Left ventricle myocardium inferior (tissue), 1 donor: ENCODE data around the gene EVL. TPM values are rescaled to one million over a fixed set of nuclear protein-coding genes. Genes with fewer than 3 reads are reported as not detected.
A peak's percentile ranks its signal among the peaks of the same experiment; 100 is the strongest.

Experiments
- DNase-seq: peaks from one replicate; pipeline ENCODE4 v3.0.0-alpha.2; 2020
- H3K27ac ChIP-seq: fragments of 200-600 bp; replicated peaks from 2 replicates; pipeline ENCODE4 v1.8.0; 2021
- H3K27me3 ChIP-seq: fragments of 200-600 bp; 2 replicates; pipeline ENCODE4 v1.8.0; 2021; ENCODE audit warnings: low read depth
- H3K36me3 ChIP-seq: fragments of 200-600 bp; 2 replicates; pipeline ENCODE4 v1.8.0; 2021
- H3K4me1 ChIP-seq: fragments of 200-600 bp; 2 replicates; pipeline ENCODE4 v1.8.0; 2021
- H3K4me3 ChIP-seq: fragments of 200-600 bp; 2 replicates; pipeline ENCODE4 v1.8.0; 2021; ENCODE audit warnings: mild to moderate bottlenecking, moderate library complexity
- H3K9me3 ChIP-seq: fragments of 200-600 bp; replicated peaks from 2 replicates; pipeline ENCODE4 v1.8.0; 2021
- CTCF ChIP-seq: fragments of 200-600 bp; IDR thresholded peaks from 2 replicates; pipeline ENCODE4 v1.8.0; 2021; ENCODE audit warnings: antibody characterized with exemption, mild to moderate bottlenecking, borderline replicate concordance
- intact Hi-C: fragments of 100-400 bp; cut with micrococcal nuclease; formaldehyde crosslinking; loops from one replicate; pipeline ENCODE4 v1.11.0; 2022
- total RNA-seq: library from RNA; stranded (reverse); fragmentation: NEBNext Ultra II Directional; extraction: Animal tissue kit (Norgen Biotek cat#: 25700); gene quantifications from one replicate; pipeline ENCODE4 v1.2.1, GENCODE V29; 2021
- donor health status: DM: no; HTN: yes; CAD: no; lungs with severe emphysema.

Gene EVL
- total RNA-seq, 1 donor from 2014 or later = 39.7 TPM

DNA sequence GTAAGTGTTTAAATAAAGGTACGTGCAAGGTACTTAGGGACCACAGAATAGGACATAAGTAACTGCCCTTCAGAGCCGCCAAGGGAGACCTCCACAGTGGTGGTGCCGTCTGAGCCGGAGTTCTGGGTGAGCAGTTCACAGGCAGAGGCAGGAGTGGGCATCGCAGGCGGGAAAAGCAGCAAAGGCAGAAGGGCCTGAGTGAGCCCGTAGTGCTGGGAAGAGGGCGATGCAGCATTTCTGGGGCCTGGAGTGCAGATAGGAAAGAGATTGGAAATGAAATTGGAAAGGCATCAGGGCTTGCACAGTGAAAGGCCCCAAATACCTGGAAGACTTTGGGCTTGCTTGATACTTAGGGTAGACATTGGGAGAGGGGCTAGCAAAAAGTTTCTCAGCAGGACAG is 32.9 kb downstream of the EVL start:
- no peak for DNase-seq
- Histone ChIP-seq H3K4me1 (peaks cover 10% of the 10 kb centered on the region), H3K36me3 (peaks cover 10% of the 10 kb centered on the region), H3K4me3 (no peak overlapping the region), H3K27ac (no peak overlapping the region), H3K9me3 (no peaks in the 10 kb centered on the region), H3K27me3 (no peaks in the 10 kb centered on the region)
- intact Hi-C loops = no loop called here
- no peak for TF ChIP-seq CTCF

GRCh38 chr14:100100032-100100703 is 34.9 kb downstream of the EVL start:
- no peaks in the 10 kb centered on the region for H3K9me3 ChIP-seq
- TF ChIP-seq CTCF = no peak

DNA sequence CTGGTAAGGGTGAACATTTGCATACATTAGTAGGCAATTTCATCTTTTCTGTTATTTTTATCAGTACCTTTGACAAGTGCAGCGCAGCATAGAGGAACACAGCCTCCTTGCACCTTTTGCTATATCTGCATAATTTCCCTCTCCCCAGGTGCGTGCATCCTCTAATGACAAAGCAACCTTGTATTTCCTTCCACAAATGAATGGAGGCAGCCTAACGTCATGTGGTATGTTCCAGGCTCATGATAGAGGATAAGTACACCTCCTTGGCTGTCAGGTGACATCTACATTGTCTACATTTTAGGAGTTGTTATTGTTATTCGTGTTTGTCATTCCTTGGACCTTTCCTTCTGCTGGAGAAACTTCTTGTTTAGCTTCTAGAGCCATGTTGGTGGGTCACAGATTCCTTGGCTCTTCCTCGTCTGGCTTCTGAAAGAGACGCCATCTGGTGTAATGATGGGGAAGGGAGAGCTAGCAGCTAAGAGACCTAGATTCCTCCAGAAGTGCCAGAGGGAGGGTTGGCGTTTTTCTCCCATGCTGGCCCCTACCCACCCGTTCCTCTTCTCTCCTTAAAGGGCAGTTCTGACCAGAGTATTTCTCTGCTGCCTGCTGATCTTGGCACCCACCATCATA is 37.0 kb downstream of the EVL start:
- H3K4me1 ChIP-seq = peaks cover 52% of the 10 kb centered on the region
- no peak for TF ChIP-seq CTCF
- intact Hi-C loops = no loop called here
- no peaks in the 10 kb centered on the region for H3K27me3 ChIP-seq
- DNase-seq = no peak
- H3K27ac ChIP-seq = peak overlapping the region; percentile 78
- peak overlapping the region; percentile 20 for H3K4me3 ChIP-seq
- H3K9me3 ChIP-seq = no peaks in the 10 kb centered on the region
- H3K36me3 ChIP-seq = peaks cover 10% of the 10 kb centered on the region

More at GRCh38 chr14:100100032-100100703, 34.9 kb downstream of the EVL start:
- DNase-seq = no peak
- Histone ChIP-seq H3K4me1 (peaks cover 30% of the 10 kb centered on the region), H3K4me3 (no peak overlapping the region), H3K36me3 (peaks cover 10% of the 10 kb centered on the region), H3K27me3 (no peaks in the 10 kb centered on the region), H3K27ac (no peak overlapping the region)
- intact Hi-C loops = no loop called here

- no peak for TF ChIP-seq CTCF
- Histone ChIP-seq H3K4me3 (peak overlapping the region; percentile 20), H3K36me3 (peaks cover under 1% of the 10 kb centered on the region), H3K4me1 (peaks cover 63% of the 10 kb centered on the region), H3K9me3 (no peaks in the 10 kb centered on the region), H3K27ac (peak overlapping the region; percentile 78), H3K27me3 (no peaks in the 10 kb centered on the region)
- intact Hi-C loops = no loop called here
- DNase-seq = peak; percentile 41
Measured at GRCh38 chr14:100103250-100104005, 38.2 kb downstream of the EVL start.

DNA sequence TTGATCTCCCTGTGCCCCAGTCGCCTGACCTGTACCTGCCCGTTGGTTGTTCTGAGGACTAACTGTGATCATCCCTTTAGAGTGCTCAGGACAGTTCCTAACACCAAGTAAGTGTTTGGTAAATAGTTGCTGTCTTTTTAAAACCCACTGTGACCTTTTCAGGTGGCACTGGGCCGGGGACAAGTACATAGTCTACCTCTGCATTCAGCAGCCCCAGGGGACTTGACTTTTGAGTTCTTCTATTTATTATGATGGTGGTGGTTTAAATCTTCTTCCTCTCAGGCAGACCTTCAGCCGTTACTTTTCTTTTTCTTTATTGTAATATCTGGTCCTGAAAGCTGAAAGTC is 38.8 kb downstream of the EVL start:
- intact Hi-C loops = no loop called here
- Histone ChIP-seq H3K4me1 (peaks cover 69% of the 10 kb centered on the region), H3K36me3 (no peaks in the 10 kb centered on the region), H3K4me3 (no peak overlapping the region), H3K27ac (peak overlapping the region; percentile 78), H3K9me3 (no peaks in the 10 kb centered on the region), H3K27me3 (no peaks in the 10 kb centered on the region)
- no peak for TF ChIP-seq CTCF
- DNase-seq = no peak
